ENCODE results near the gene CEP68.

DNA sequence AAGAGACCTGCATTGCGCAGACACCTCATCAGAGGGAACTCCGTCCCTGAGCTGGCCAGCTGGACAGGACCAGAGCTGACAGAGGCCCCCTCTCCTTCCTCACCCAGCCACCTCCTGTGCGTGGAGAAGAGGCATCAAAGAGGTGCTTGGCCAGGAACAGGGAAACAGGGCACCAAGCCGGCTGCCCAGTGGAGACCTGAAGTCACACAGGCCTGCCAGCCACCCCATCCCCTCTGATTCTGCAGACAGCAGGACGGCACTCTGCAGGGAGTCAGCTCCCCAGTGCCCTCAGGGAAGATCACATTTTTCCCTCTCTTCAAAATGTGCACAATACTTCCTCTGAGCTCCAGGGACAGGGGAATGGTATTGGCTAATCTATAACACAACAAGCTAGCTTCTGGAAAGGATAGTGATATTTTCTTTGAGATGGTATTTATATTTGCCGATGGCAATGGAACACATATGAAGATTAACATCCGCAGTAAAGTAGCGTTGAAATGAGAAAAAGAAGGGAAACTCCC lies 36.5 kb upstream of the CEP68 start:
- TF ChIP-seq, protein P1, sequence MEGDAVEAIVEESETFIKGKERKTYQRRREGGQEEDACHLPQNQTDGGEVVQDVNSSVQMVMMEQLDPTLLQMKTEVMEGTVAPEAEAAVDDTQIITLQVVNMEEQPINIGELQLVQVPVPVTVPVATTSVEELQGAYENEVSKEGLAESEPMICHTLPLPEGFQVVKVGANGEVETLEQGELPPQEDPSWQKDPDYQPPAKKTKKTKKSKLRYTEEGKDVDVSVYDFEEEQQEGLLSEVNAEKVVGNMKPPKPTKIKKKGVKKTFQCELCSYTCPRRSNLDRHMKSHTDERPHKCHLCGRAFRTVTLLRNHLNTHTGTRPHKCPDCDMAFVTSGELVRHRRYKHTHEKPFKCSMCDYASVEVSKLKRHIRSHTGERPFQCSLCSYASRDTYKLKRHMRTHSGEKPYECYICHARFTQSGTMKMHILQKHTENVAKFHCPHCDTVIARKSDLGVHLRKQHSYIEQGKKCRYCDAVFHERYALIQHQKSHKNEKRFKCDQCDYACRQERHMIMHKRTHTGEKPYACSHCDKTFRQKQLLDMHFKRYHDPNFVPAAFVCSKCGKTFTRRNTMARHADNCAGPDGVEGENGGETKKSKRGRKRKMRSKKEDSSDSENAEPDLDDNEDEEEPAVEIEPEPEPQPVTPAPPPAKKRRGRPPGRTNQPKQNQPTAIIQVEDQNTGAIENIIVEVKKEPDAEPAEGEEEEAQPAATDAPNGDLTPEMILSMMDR (conservative IDR thresholded peaks at IDR 0.05; ENCODE audit: low read length) = no peak
- no peak for TF ChIP-seq EZH2phosphoT487 (IDR thresholded peaks at IDR 0.05; ENCODE audit: borderline replicate concordance)
